Limb (tissue), 2 donors: ENCODE results near the gene NAPSA.
A peak's percentile ranks its signal among the peaks of the same experiment; 100 is the strongest.

Source experiments
- DNase-seq, 2 donors: peaks; one replicate each; pipeline ENCODE4 v3.0.0-alpha.2; 2016; ENCODE audit errors: extremely low spot score in 2 of 2

Gene NAPSA

GRCh38 chr19:50384685-50385535 is 19.5 kb upstream of the NAPSA start:
- DNase-seq: no peak

DNA sequence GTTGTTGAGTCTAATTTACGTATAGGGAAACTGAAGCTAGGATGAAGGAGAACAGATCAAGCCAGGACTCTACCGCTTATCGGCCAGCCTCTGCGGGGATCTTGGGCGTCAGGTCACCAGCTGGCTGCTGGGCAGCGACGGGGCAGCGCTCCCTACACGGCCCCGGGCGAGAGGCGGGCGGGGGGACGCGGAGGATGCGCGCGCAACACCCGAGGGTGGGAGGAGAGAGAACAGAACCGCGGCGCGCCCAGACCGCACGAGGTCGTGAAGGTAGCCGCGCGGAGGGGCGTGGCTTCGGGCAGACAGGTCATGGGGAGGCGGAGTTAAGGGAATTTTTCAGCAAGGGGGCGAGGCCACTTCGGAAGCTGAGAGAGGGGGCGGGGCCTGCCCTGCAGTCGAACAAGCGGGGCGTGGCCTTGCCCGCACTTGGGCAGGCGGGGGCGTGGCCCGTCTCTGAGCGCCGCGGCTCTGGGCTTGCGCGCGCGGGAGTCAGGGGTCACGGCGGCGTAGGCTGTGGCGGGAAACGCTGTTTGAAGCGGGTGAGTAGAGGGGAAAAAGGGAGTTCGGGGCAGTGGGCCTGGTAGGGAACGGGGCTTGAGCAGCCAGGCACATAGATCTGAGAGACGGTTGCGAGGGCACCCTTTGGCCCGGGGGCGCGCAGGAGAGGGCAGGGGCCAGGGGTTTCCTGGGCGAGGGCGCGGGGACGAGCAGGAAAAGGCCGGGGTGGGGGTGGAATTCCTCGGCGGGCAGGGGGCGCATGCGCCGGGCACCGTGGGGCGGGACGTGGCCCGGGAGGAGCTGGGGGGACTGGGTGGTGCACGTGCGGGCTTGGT is 18.6 kb upstream of the NAPSA start, which contains the start of gene POLD1:
Gene POLD1 (plus strand): TSS at position 496 of the 833 bp plus-strand sequence. CDS start 14,505 bp downstream, outside the sequence.
- DNase-seq: peak; percentile 97 to 99

DNA sequence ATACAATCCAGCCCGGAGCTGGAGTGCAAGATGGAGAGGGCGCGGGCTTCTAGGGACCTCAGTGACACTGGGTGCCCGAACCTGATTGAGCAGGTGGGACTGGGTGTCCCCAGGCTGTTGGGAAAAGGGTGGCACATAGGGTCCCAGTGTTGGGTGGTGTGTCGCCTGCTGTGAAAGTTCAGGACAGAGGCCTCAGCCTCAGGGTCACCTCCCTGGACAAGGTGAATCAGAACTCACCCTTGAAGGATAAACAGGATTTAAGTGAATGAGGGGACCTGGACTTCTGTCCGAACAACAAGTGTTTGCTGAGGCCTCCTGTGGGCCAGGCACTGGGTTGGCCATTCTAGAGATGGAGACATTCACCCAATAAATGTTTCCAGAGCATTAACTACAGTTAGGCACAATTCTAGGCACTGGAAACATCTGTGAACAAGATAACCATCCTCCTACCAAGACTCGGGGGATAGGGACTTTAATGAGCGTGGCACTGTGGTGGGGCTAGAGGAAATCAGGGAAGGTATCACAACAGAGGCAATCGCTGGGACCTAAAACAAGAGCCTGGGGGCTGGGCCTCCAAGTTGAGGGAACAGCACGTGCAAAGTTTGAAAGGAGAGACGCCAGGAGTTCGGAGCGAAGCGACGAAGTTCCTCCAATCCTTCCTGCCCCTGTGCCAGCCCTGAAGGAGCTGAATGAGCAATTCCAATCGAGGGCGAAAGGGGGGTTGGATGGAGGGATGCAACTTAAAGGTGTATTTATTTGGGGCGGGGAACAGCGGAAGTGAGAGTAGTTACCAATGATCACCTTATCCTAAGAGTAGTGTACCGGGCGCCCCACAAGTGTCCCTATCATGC is 17.8 kb upstream of the NAPSA start:
- peak in 1 of 2 donors; percentile 7 for DNase-seq

GRCh38 chr19:50381881-50382729 is 16.7 kb upstream of the NAPSA start:
- DNase-seq: no peak

GRCh38 chr19:50380751-50381151 is 15.3 kb upstream of the NAPSA start:
- DNase-seq: no peak

GRCh38 chr19:50380137-50380536 is 14.7 kb upstream of the NAPSA start:
- DNase-seq: no peak

DNA sequence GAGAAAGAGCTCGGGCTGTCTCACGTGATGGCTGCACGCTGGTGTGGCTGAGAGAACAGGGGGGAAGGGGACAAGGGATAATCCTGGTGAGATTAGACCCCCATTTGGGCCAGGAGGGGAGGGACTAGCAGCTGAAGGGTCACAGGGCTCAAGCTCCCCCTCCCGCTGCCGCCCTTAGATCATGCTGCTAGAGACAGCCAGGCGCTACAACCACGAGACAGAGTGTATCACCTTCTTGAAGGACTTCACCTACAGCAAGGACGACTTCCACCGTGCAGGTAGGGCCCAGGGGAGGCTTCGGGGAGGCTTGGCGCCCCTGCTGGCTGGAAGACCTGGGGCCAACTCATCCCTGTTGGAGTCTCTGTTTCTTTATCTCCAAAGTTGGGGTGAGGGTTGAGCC is 14.2 kb upstream of the NAPSA start:
- DNase-seq: no peak

DNA sequence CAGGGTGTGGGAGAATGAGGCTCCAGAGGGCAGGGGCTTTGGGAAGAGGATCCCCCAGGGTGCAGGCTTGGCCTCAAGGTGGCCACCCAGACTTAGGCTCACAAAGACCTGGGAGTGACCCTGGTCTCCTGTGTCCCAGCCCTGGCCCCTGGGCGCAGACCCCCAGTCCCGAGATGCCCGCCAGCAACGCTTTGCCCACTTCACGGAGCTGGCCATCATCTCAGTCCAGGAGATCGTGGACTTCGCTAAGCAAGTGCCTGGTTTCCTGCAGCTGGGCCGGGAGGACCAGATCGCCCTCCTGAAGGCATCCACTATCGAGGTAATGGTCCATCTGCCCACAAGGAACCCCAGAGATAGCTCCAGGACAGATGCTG is 13.4 kb upstream of the NAPSA start:
- DNase-seq: no peak

GRCh38 chr19:50378169-50378862 is 12.9 kb upstream of the NAPSA start:
- no peak for DNase-seq

DNA sequence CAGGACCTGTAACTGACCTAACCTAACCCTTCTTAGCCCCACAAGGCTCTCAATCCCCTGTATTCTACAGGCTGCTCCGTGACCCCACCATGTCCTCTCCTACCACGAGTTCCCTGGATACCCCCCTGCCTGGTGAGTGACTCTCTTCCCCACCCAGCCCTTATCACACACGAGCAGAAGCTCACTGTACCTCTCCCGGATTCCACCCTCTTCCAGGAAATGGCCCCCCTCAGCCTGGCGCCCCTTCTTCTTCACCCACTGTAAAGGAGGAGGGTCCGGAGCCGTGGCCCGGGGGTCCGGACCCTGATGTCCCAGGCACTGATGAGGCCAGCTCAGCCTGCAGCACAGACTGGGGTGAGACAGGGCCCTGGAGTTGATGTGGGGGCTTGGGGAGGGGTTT is 12.1 kb upstream of the NAPSA start:
- peak in 1 of 2 donors; percentile 33 for DNase-seq

- peak in 1 of 2 donors; percentile 58 for DNase-seq
Measured at GRCh38 chr19:50377051-50377461, 11.6 kb upstream of the NAPSA start.

DNA sequence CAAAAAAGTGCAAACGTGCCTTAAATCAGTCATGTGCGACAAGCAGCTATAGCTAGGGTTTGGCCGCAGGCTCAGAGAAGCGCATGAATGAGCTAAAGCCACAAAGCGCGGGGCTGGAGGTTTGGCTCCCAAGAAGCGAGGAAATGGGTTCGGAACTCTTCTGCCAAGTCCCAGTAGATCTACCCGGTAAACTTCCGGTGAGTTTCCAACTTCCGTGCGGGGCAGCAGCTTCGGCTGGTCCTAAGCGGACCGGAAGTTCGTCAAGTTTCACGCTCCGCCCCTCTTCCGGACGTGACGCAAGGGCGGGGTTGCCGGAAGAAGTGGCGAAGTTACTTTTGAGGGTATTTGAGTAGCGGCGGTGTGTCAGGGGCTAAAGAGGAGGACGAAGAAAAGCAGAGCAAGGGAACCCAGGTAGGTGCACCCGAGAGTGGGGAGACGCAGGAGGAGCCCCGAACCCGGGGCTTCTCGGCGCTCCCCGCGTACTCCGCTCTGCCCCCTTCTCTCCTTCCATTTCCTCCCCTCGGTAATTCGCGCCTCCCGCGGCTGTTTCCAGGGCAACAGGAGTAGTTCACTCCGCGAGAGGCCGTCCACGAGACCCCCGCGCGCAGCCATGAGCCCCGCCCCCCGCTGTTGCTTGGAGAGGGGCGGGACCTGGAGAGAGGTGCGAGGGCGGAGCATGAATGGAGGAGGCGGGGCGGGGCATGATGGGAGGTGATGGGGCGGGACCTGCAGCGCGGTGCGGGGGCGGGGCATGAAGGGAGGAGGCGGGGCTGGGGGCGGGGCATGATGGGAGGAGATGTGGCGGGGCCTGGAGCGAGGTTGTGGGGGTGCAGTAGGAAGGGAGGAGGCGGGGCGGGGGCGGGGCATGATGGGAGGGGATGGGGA is 11.0 kb upstream of the NAPSA start, which contains the start of gene NR1H2:
Gene NR1H2 (plus strand): TSS at position 292 of the 885 bp plus-strand sequence. CDS start 1,149 bp downstream, outside the sequence.
- DNase-seq: peak; percentile 96 to 97

DNA sequence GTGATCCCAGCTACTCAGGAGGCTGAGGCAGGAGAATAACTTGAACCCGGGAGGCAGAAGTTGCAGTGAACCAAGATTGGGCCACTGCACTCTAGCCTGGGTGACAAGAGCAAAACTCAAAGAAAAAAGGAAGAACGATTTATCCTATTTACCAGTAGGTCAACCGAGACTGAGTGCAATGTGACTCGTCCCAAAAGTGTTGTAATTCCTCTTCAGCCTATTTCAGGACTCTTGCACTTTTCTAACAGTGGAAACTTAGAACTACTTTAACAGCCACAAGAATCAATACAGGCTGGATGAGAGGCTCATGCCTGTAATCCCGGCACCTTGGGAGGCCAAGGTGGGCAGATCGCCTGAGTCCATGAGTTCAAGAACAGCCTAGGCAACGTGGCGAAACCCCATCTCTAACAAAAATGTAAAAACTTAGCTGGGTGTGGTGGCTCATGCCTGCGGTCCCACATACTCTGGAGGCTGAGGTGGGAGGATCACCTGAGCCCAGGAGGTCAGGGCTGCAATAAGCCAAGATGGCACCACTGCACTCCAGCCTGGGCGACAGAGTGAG is 6.6 kb upstream of the NAPSA start:
- DNase-seq: no peak

- DNase-seq: peak; percentile 79 to 91
Measured at GRCh38 chr19:50368649-50369570, 3.5 kb upstream of the NAPSA start.

DNA sequence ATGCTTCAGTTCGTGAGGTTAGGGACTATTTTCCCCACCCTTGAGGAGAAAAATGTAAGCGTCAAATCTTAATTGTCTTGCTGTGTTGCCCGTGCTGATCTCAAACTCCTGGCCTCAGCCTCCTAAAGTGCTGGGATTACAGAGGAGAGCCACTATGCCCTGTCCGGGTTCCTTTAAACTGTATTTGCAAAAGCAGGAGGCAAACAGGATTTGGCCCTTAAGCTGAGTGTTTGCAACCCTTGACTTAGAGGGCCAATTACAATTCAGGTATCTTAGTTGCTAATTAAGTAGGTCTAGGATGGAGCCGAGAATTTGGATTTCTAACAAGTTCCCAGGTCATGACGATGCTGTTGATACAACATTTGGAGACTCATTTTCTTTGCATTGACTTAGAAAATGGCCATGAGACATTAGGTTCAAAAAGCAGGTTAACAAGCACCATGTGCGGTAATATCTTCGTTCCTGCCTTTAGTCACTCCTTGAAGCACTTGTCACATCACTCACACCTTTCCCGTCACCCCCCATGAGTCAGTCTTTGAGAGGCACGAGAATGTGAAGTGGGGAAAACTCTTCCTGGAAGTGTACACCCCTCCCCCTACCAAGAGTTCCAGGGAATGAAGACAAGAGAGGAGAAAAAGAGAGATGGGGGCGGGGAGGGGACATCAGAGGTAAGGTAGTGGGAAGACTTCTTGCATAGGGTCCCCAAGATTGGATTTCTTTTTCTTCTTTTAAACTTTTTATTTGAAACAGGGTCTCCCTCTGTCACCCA is 2.6 kb downstream of the NAPSA start:
- no peak for DNase-seq

- DNase-seq: no peak
Measured at GRCh38 chr19:50362030-50362412, 3.4 kb downstream of the NAPSA start.
